GM23338 (cell line): ENCODE results near the gene SPRY4. TPM values are rescaled to one million over a fixed set of nuclear protein-coding genes. Genes with fewer than 3 reads are reported as not detected.

Experiments
- ATAC-seq: fragments of 200-7000 bp; cut with Tn5 transposase; 3 replicates; pipeline ENCODE4 v1.9.1; 2020
- DNase-seq: peaks from one replicate; pipeline ENCODE4 v3.0.0-alpha.2; 2015; ENCODE audit warnings: low spot score
- H2AFZ ChIP-seq: fragments of 200-600 bp; sonication (generic); 2 replicates; pipeline ENCODE4 v1.8.0; 2016; ENCODE audit warnings: antibody characterized with exemption, mild to moderate bottlenecking, moderate library complexity
- H3F3A ChIP-seq: fragments of 200-600 bp; sonication (generic); replicated peaks from 2 replicates; pipeline ENCODE4 v1.8.0; 2017; ENCODE audit warnings: antibody characterized with exemption, mixed run types, low read depth
- H3K27ac ChIP-seq: fragments of 200-600 bp; sonication (generic); 2 replicates; pipeline ENCODE4 v1.6.1; 2016; ENCODE audit warnings: low read depth
- H3K27me3 ChIP-seq: fragments of 200-600 bp; sonication (generic); 2 replicates; pipeline ENCODE4 v1.8.0; 2016; ENCODE audit warnings: mild to moderate bottlenecking, mixed run types, moderate library complexity; ENCODE audit not compliant: insufficient read depth
- H3K36me3 ChIP-seq: fragments of 200-600 bp; sonication (generic); 2 replicates; pipeline ENCODE4 v1.8.0; 2016; ENCODE audit warnings: mild to moderate bottlenecking; ENCODE audit not compliant: insufficient read depth
- H3K4me1 ChIP-seq: fragments of 200-600 bp; sonication (generic); 2 replicates; pipeline ENCODE4 v1.8.0; 2016; ENCODE audit warnings: mild to moderate bottlenecking, moderate library complexity; ENCODE audit not compliant: insufficient read depth
- H3K4me2 ChIP-seq: fragments of 200-600 bp; sonication (generic); 2 replicates; pipeline ENCODE4 v1.7.1; 2017; ENCODE audit warnings: mixed run types
- H3K4me3 ChIP-seq: fragments of 200-600 bp; sonication (generic); 2 replicates; pipeline ENCODE4 v1.6.1; 2016; ENCODE audit warnings: mixed run types
- H3K79me2 ChIP-seq: fragments of 200-600 bp; sonication (generic); replicated peaks from 2 replicates; pipeline ENCODE4 v1.8.0; 2017; ENCODE audit warnings: mild to moderate bottlenecking; ENCODE audit not compliant: insufficient read depth
- H3K9me2 ChIP-seq: fragments of 200-600 bp; sonication (generic); 2 replicates; pipeline ENCODE4 v1.8.0; 2017; ENCODE audit not compliant: insufficient read depth
- H4K20me1 ChIP-seq: fragments of 200-600 bp; sonication (generic); replicated peaks from 2 replicates; pipeline ENCODE4 v1.8.0; 2017; ENCODE audit warnings: mild to moderate bottlenecking; ENCODE audit not compliant: insufficient read depth
- H3K27ac Mint-ChIP-seq: 2 replicates; pipeline ENCODE4 v1.8.0; 2020; ENCODE audit warnings: inconsistent platforms, mild to moderate bottlenecking, moderate library complexity, mixed read lengths
- H3K27me3 Mint-ChIP-seq: 3 replicates; pipeline ENCODE4 v1.8.0; 2022; ENCODE audit warnings: low read depth, mild to moderate bottlenecking, moderate library complexity, mixed read lengths, inconsistent platforms; ENCODE audit not compliant: insufficient read depth, poor library complexity
- H3K36me3 Mint-ChIP-seq: 3 replicates; pipeline ENCODE4 v1.8.0; 2021; ENCODE audit warnings: low read depth, mild to moderate bottlenecking, inconsistent platforms, moderate library complexity, mixed read lengths
- H3K4me1 Mint-ChIP-seq: 3 replicates; pipeline ENCODE4 v1.8.0; 2020; ENCODE audit warnings: mild to moderate bottlenecking, inconsistent platforms, mixed read lengths
- H3K4me3 Mint-ChIP-seq: 3 replicates; pipeline ENCODE4 v1.8.0; 2021; ENCODE audit warnings: moderate library complexity, mild to moderate bottlenecking, inconsistent platforms, mixed read lengths
- H3K9me3 Mint-ChIP-seq: 3 replicates; pipeline ENCODE4 v1.8.0; 2020; ENCODE audit warnings: moderate library complexity, mild to moderate bottlenecking, inconsistent platforms, mixed read lengths
- CREB1 ChIP-seq: fragments of 250-450 bp; sonication (Bioruptor Pico); IDR thresholded peaks from 2 replicates; pipeline ENCODE4 v1.5.0; 2020; ENCODE audit warnings: low read depth, mild to moderate bottlenecking, moderate library complexity
- CTCF ChIP-seq, 2 experiments: fragments of 200-600 bp in 1 of 2; sonication (generic) in 1 of 2; conservative IDR thresholded peaks; 2 replicates each; pipeline versions ENCODE4 v1.5.1 to v1.6.1; 2016 to 2017; ENCODE audit warnings: antibody characterized with exemption in 2 of 2, low read depth in 2 of 2, mild to moderate bottlenecking in 2 of 2, moderate library complexity in 1 of 2
- EZH2 ChIP-seq: fragments of 200-600 bp; sonication (generic); IDR thresholded peaks from one replicate; pipeline ENCODE4 v1.8.0; 2017; ENCODE audit warnings: antibody characterized with exemption, mild to moderate bottlenecking, low read depth; ENCODE audit not compliant: unreplicated experiment
- EZH2phosphoT487 ChIP-seq: fragments of 200-600 bp; sonication (generic); IDR thresholded peaks from one replicate; pipeline ENCODE4 v1.8.1; 2018; ENCODE audit warnings: antibody characterized with exemption; ENCODE audit not compliant: unreplicated experiment
- JUNB ChIP-seq: IDR thresholded peaks from one replicate; pipeline ENCODE4 v1.6.1; 2016; ENCODE audit warnings: antibody characterized with exemption; ENCODE audit not compliant: unreplicated experiment
- NANOG ChIP-seq: IDR thresholded peaks from 2 replicates; pipeline ENCODE4 v1.6.1; 2016; ENCODE audit warnings: antibody characterized with exemption, borderline replicate concordance
- POLR2AphosphoS5 ChIP-seq: IDR thresholded peaks from 2 replicates; pipeline ENCODE4 v1.6.1; 2016; ENCODE audit warnings: antibody characterized with exemption, low read depth
- STAT1 ChIP-seq: IDR thresholded peaks from one replicate; pipeline ENCODE4 v1.6.1; 2016; ENCODE audit warnings: antibody characterized with exemption; ENCODE audit not compliant: unreplicated experiment
- ZNF114 ChIP-seq: fragments of 250-450 bp; sonication (Bioruptor Pico); IDR thresholded peaks from 2 replicates; pipeline ENCODE4 v1.5.0; 2020; ENCODE audit warnings: mild to moderate bottlenecking, moderate library complexity
- ZNF331 ChIP-seq: fragments of 250-450 bp; sonication (Bioruptor Pico); IDR thresholded peaks from 2 replicates; pipeline ENCODE4 v1.5.0; 2020; ENCODE audit warnings: low read depth, mild to moderate bottlenecking, moderate library complexity
- ZNF462 ChIP-seq: fragments of 250-450 bp; sonication (Bioruptor Pico); IDR thresholded peaks from 2 replicates; pipeline ENCODE4 v1.5.0; 2020; ENCODE audit warnings: mild to moderate bottlenecking, moderate library complexity
- polyA plus RNA-seq: library from polyadenylated mRNA; unstranded; fragments of >200 nt; fragmentation: Nextera tagmentation; extraction: Ambion mirVana; gene quantifications from 2 replicates; pipeline ENCODE4 v1.2.1, GENCODE V29; 2016
- total RNA-seq: library from RNA; depleted of rRNA; stranded (reverse); fragments of >200 nt; shearing (Covaris generic); gene quantifications from 2 replicates; pipeline ENCODE4 v1.2.3, GENCODE V29; 2014
- TF ChIP-seq, protein P1 (sequence below): IDR thresholded peaks from 2 replicates; pipeline ENCODE4 v1.6.1; 2016; ENCODE audit warnings: antibody characterized with exemption
- TF ChIP-seq, protein P2 (sequence below): IDR thresholded peaks from one replicate; pipeline ENCODE4 v1.6.1; 2018; ENCODE audit warnings: antibody characterized with exemption; ENCODE audit not compliant: unreplicated experiment

SPRY4 gene
- total and polyA plus RNA-seq, 2 experiments from 2014 or later = 70.6 to 240 TPM

DNA sequence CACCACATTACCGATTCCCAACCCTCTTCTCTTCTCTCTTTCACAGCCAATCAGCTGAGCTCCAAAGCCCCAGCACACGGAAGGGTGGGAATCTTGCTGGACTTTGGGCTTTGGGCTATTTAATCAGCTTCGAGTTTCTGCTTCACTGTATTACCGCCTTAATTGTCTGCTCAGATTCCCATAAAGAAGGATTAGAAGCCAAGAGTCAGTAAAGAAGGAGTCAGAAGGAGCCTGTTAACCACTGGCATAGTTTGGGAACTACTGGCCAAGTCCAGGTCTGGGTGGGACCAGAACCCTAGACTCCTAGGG, 4.4 kb downstream of the SPRY4 start:
- DNase-seq (no peak), ATAC-seq (no peak)
- H3F3A ChIP-seq = peaks cover 59% of the 10 kb centered on the region
- Mint-ChIP-seq H3K36me3 (peaks cover 88% of the 10 kb centered on the region), H3K9me3 (peaks cover 7% of the 10 kb centered on the region), H3K27me3 (peaks cover 21% of the 10 kb centered on the region), H3K4me3 (peak overlapping the region; percentile 100), H3K4me1 (peaks cover 63% of the 10 kb centered on the region), H3K27ac (peak overlapping the region; percentile 57)
- TF ChIP-seq EZH2 (no peak), ZNF331 (no peak), NANOG (no peak), CREB1 (CRISPR knock-in tag) (no peak), ZNF114 (CRISPR knock-in tag) (no peak), EZH2phosphoT487 (no peak), CTCF (conservative IDR thresholded peaks at IDR 0.05; ENCODE audit: low read depth in 2 of 2) (no peak), STAT1 (no peak), JUNB (no peak), POLR2AphosphoS5 (no peak), ZNF462 (CRISPR knock-in tag) (no peak)
- TF ChIP-seq, protein P1, sequence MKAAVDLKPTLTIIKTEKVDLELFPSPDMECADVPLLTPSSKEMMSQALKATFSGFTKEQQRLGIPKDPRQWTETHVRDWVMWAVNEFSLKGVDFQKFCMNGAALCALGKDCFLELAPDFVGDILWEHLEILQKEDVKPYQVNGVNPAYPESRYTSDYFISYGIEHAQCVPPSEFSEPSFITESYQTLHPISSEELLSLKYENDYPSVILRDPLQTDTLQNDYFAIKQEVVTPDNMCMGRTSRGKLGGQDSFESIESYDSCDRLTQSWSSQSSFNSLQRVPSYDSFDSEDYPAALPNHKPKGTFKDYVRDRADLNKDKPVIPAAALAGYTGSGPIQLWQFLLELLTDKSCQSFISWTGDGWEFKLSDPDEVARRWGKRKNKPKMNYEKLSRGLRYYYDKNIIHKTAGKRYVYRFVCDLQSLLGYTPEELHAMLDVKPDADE = no peak
- TF ChIP-seq, protein P2, sequence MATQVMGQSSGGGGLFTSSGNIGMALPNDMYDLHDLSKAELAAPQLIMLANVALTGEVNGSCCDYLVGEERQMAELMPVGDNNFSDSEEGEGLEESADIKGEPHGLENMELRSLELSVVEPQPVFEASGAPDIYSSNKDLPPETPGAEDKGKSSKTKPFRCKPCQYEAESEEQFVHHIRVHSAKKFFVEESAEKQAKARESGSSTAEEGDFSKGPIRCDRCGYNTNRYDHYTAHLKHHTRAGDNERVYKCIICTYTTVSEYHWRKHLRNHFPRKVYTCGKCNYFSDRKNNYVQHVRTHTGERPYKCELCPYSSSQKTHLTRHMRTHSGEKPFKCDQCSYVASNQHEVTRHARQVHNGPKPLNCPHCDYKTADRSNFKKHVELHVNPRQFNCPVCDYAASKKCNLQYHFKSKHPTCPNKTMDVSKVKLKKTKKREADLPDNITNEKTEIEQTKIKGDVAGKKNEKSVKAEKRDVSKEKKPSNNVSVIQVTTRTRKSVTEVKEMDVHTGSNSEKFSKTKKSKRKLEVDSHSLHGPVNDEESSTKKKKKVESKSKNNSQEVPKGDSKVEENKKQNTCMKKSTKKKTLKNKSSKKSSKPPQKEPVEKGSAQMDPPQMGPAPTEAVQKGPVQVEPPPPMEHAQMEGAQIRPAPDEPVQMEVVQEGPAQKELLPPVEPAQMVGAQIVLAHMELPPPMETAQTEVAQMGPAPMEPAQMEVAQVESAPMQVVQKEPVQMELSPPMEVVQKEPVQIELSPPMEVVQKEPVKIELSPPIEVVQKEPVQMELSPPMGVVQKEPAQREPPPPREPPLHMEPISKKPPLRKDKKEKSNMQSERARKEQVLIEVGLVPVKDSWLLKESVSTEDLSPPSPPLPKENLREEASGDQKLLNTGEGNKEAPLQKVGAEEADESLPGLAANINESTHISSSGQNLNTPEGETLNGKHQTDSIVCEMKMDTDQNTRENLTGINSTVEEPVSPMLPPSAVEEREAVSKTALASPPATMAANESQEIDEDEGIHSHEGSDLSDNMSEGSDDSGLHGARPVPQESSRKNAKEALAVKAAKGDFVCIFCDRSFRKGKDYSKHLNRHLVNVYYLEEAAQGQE = no peak
- peak overlapping the region; percentile 98 for H3K4me3 ChIP-seq
- no peaks in the 10 kb centered on the region for H3K27me3 ChIP-seq
- peaks cover 65% of the 10 kb centered on the region for H3K4me1 ChIP-seq
- H2AFZ ChIP-seq = no peak overlapping the region
- peaks cover 60% of the 10 kb centered on the region for H3K36me3 ChIP-seq
- H3K27ac ChIP-seq = 0 out of 2 replicates have a peak overlapping the region, but pooled peaks have one; percentile 83
- H4K20me1 ChIP-seq = peaks cover 89% of the 10 kb centered on the region
- no peaks in the 10 kb centered on the region for H3K9me2 ChIP-seq
- peak overlapping the region; percentile 100 for H3K4me2 ChIP-seq
- peaks cover 95% of the 10 kb centered on the region for H3K79me2 ChIP-seq
